C4-2B (cell line): ENCODE measurements around the gene TP53TG5.

Source experiments
- ZFX ChIP-seq: fragments of 450-650 bp; IDR thresholded peaks from 2 replicates; pipeline ENCODE4 v1.6.1; 2017
- TF ChIP-seq, protein P1 (sequence below): fragments of 450-650 bp; conservative IDR thresholded peaks from 2 replicates; pipeline ENCODE4 v1.5.1; 2017; ENCODE audit warnings: mild to moderate bottlenecking

DNA sequence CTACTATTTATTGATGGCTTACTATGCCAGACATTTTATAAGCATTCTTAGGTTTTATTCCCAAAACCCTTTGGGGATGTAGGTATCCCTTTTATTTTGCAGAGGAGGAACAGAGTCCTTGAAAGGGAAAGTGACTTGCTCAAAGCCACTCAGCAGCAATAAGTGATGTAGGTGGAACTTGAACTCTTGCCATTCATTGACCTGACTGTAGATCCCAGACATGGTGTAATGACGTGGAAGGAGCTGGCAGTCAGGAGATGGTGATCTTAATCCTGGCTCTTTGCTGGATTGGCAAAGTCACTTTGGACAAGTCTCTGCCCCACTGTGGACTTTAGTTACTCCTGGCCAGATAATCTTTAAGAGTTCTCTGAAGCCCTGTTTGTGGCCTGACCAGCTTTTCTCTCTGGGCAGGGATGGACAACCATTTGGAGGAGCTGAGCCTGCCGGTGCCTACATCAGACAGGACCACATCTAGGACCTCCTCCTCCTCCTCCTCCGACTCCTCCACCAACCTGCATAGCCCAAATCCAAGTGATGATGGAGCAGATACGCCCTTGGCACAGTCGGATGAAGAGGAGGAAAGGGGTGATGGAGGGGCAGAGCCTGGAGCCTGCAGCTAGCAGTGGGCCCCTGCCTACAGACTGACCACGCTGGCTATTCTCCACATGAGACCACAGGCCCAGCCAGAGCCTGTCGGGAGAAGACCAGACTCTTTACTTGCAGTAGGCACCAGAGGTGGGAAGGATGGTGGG is 31.6 kb upstream of the TP53TG5 start:
- TF ChIP-seq, protein P1, sequence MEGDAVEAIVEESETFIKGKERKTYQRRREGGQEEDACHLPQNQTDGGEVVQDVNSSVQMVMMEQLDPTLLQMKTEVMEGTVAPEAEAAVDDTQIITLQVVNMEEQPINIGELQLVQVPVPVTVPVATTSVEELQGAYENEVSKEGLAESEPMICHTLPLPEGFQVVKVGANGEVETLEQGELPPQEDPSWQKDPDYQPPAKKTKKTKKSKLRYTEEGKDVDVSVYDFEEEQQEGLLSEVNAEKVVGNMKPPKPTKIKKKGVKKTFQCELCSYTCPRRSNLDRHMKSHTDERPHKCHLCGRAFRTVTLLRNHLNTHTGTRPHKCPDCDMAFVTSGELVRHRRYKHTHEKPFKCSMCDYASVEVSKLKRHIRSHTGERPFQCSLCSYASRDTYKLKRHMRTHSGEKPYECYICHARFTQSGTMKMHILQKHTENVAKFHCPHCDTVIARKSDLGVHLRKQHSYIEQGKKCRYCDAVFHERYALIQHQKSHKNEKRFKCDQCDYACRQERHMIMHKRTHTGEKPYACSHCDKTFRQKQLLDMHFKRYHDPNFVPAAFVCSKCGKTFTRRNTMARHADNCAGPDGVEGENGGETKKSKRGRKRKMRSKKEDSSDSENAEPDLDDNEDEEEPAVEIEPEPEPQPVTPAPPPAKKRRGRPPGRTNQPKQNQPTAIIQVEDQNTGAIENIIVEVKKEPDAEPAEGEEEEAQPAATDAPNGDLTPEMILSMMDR, result no peak
- no peak for TF ChIP-seq ZFX
